ENCODE results near the gene ZFYVE21. TPM values are rescaled to one million over a fixed set of nuclear protein-coding genes. Genes with fewer than 3 reads are reported as not detected.

The ZFYVE21 gene
- total RNA-seq, 2 donors from 2014 or later, result 51.2 to 54.9 TPM

- intact Hi-C loops (cut with DNase I, micrococcal nuclease), result loop anchor here in 1 of 2 donors (10.0 kb wide), 1 partner anchor 139 kb away; no protein-coding TSS in a partner anchor
- no peak for ATAC-seq
- no peak for DNase-seq
These were observed 1.4 kb upstream of the ZFYVE21 start for GRCh38 chr14:103714063-103714724.

- intact Hi-C loops (cut with DNase I, micrococcal nuclease), result loop anchor here in 1 of 2 donors (10.0 kb wide), 1 partner anchor 141 kb away; no protein-coding TSS in a partner anchor
- ATAC-seq, result peak; percentile 15
- peak in 1 of 2 donors; percentile 73 for DNase-seq
These were observed 636 bp downstream of the ZFYVE21 start for GRCh38 chr14:103716091-103716801.

GRCh38 chr14:103716899-103717411, 1.3 kb downstream of the ZFYVE21 start:
- ATAC-seq, result no peak
- DNase-seq, result no peak
- intact Hi-C loops (cut with DNase I, micrococcal nuclease), result loop anchor here in 1 of 2 donors (10.0 kb wide), 1 partner anchor 142 kb away; no protein-coding TSS in a partner anchor

- ATAC-seq (no peak), DNase-seq (no peak)
- intact Hi-C loops (cut with DNase I, micrococcal nuclease), result loop anchor here in 1 of 2 donors (10.0 kb wide), 1 partner anchor 144 kb away; no protein-coding TSS in a partner anchor
These were observed 3.0 kb downstream of the ZFYVE21 start for GRCh38 chr14:103718572-103718971.

GRCh38 chr14:103719751-103720150, 4.1 kb downstream of the ZFYVE21 start:
- ATAC-seq (no peak), DNase-seq (no peak)
- intact Hi-C loops (cut with DNase I, micrococcal nuclease), result loop anchor here in 1 of 2 donors (10.0 kb wide), 1 partner anchor 145 kb away; no protein-coding TSS in a partner anchor

- DNase-seq (no peak), ATAC-seq (no peak)
- intact Hi-C loops (cut with DNase I, micrococcal nuclease), result no loop called here
These were observed 5.9 kb downstream of the ZFYVE21 start for GRCh38 chr14:103721334-103722120.

- ATAC-seq, result no peak
- intact Hi-C loops (cut with DNase I, micrococcal nuclease), result no loop called here
- no peak for DNase-seq
These were observed 8.1 kb downstream of the ZFYVE21 start for GRCh38 chr14:103723748-103724081.

GRCh38 chr14:103724116-103724515, 8.5 kb downstream of the ZFYVE21 start:
- DNase-seq, result peak in 1 of 2 donors; percentile 58
- intact Hi-C loops (cut with DNase I, micrococcal nuclease), result no loop called here
- peak; percentile 40 for ATAC-seq

- ATAC-seq (no peak), DNase-seq (no peak)
- intact Hi-C loops (cut with DNase I, micrococcal nuclease), result no loop called here
These were observed 9.5 kb downstream of the ZFYVE21 start for GRCh38 chr14:103725001-103725682.

- intact Hi-C loops (cut with DNase I, micrococcal nuclease), result no loop called here
- no peak for DNase-seq
These were observed 10.3 kb downstream of the ZFYVE21 start for GRCh38 chr14:103725739-103726395.

GRCh38 chr14:103726474-103726873, 10.9 kb downstream of the ZFYVE21 start:
- intact Hi-C loops (cut with DNase I, micrococcal nuclease), result no loop called here
- no peak for DNase-seq
- no peak for ATAC-seq

More at GRCh38 chr14:103725739-103726395, 10.3 kb downstream of the ZFYVE21 start:
- no peak for ATAC-seq

- intact Hi-C loops (cut with DNase I, micrococcal nuclease), result no loop called here
These were observed 11.8 kb downstream of the ZFYVE21 start for GRCh38 chr14:103727313-103727980.

GRCh38 chr14:103728141-103728540, 12.5 kb downstream of the ZFYVE21 start:
- ATAC-seq (no peak), DNase-seq (no peak)
- intact Hi-C loops (cut with DNase I, micrococcal nuclease), result no loop called here

More at GRCh38 chr14:103727313-103727980, 11.8 kb downstream of the ZFYVE21 start:
- ATAC-seq, result peak; percentile 78
- peak; percentile 65 to 76 for DNase-seq

GRCh38 chr14:103728721-103729120, 13.1 kb downstream of the ZFYVE21 start:
- DNase-seq (no peak), ATAC-seq (no peak)
- intact Hi-C loops (cut with DNase I, micrococcal nuclease), result no loop called here

- peak in 1 of 2 donors; percentile 18 for DNase-seq
- no peak for ATAC-seq
- intact Hi-C loops (cut with DNase I, micrococcal nuclease), result no loop called here
These were observed 14.2 kb downstream of the ZFYVE21 start for GRCh38 chr14:103729496-103730448.

- DNase-seq, result peak in 1 of 2 donors; percentile 22
- intact Hi-C loops (cut with DNase I, micrococcal nuclease), result no loop called here
These were observed 15.0 kb downstream of the ZFYVE21 start for GRCh38 chr14:103730490-103731035.

More at GRCh38 chr14:103730490-103731035, 15.0 kb downstream of the ZFYVE21 start:
- no peak for ATAC-seq
